RCC 7860 (cell line): Measurements from ENCODE around the gene NR2E3.
A peak's percentile ranks its signal among the peaks of the same experiment; 100 is the strongest.

ENCODE experiments used
- DNase-seq: peaks from one replicate; pipeline ENCODE4 v3.0.0-alpha.2; 2015; ENCODE audit warnings: low spot score
- FAIRE-seq: peaks from 2 replicates; lab custom pipeline; 2012; peaks lifted over from hg19 to GRCh38; lab: Jason Lieb, UNC

NR2E3 gene

GRCh38 chr15:71810256-71811035 is at the start of gene NR2E3:
Gene NR2E3, plus strand, starts transcription at chr15:71810554. Its CDS starts 190 bp downstream, at chr15:71810744.
- no peak for DNase-seq
- no peak for FAIRE-seq

GRCh38 chr15:71760852-71761251 is 49.5 kb upstream of the NR2E3 start:
- FAIRE-seq: no peak
- no peak for DNase-seq

- DNase-seq: peak; percentile 88
- FAIRE-seq: peak; percentile 91
Measured at GRCh38 chr15:71761649-71762048, 48.7 kb upstream of the NR2E3 start.

- FAIRE-seq: no peak
- DNase-seq: no peak
Measured at GRCh38 chr15:71768184-71768583, 42.2 kb upstream of the NR2E3 start.

GRCh38 chr15:71773206-71773859 is 37.0 kb upstream of the NR2E3 start:
- FAIRE-seq (no peak), DNase-seq (no peak)

GRCh38 chr15:71775856-71776255 is 34.5 kb upstream of the NR2E3 start:
- FAIRE-seq (no peak), DNase-seq (no peak)

- no peak for FAIRE-seq
- no peak for DNase-seq
Measured at GRCh38 chr15:71776304-71776703, 34.0 kb upstream of the NR2E3 start.

- FAIRE-seq: no peak
Measured at GRCh38 chr15:71777216-71777943, 33.0 kb upstream of the NR2E3 start.

GRCh38 chr15:71779073-71779797 is 31.1 kb upstream of the NR2E3 start:
- no peak for FAIRE-seq

More at GRCh38 chr15:71777216-71777943, 33.0 kb upstream of the NR2E3 start:
- DNase-seq: no peak

GRCh38 chr15:71780115-71780976 is 30.0 kb upstream of the NR2E3 start:
- no peak for FAIRE-seq
- peak; percentile 36 for DNase-seq

More at GRCh38 chr15:71779073-71779797, 31.1 kb upstream of the NR2E3 start:
- no peak for DNase-seq

GRCh38 chr15:71781179-71781964 is 29.0 kb upstream of the NR2E3 start:
- DNase-seq (peak; percentile 34), FAIRE-seq (peak; percentile 31)

GRCh38 chr15:71781965-71782265 is 28.4 kb upstream of the NR2E3 start:
- FAIRE-seq: no peak
- DNase-seq: no peak

GRCh38 chr15:71782422-71783165 is 27.8 kb upstream of the NR2E3 start:
- FAIRE-seq (no peak), DNase-seq (no peak)

- FAIRE-seq (no peak), DNase-seq (no peak)
Measured at GRCh38 chr15:71784719-71785118, 25.6 kb upstream of the NR2E3 start.

GRCh38 chr15:71785996-71786395 is 24.4 kb upstream of the NR2E3 start:
- FAIRE-seq (no peak), DNase-seq (no peak)

GRCh38 chr15:71786673-71787072 is 23.7 kb upstream of the NR2E3 start:
- DNase-seq (no peak), FAIRE-seq (no peak)

GRCh38 chr15:71788646-71789579 is 21.4 kb upstream of the NR2E3 start:
- DNase-seq (no peak), FAIRE-seq (no peak)

GRCh38 chr15:71789616-71790015 is 20.7 kb upstream of the NR2E3 start:
- FAIRE-seq (no peak), DNase-seq (no peak)
